GM19452 (cell line): ENCODE measurements around the gene GNS.
A peak's percentile ranks its signal among the peaks of the same experiment; 100 is the strongest.

ENCODE experiments used
- ATAC-seq: cut with Tn5 transposase; IDR thresholded peaks from one replicate; pipeline ENCODE4 v1.9.1; 2021; ENCODE audit not compliant: unreplicated experiment

Gene GNS

DNA sequence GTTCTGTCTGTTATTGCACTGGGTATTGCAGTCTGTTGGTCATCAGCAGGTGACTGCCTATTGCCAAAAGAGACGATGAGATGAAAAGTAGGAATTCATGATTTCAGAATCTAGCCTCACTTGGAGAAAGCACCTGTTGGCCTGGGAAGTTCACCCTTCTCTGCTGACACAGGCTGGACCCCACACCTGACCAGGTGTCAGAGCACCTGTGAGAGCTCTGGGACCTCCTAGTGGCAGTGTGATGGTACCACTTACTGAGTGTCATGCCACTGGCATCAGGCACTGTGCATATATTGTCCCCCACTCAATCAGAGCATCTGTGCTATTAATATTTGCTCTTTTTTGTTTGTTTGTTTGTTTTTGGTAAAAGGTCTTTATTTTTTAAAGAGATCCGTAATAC is 81.0 kb downstream of the GNS start:
- ATAC-seq: no peak

DNA sequence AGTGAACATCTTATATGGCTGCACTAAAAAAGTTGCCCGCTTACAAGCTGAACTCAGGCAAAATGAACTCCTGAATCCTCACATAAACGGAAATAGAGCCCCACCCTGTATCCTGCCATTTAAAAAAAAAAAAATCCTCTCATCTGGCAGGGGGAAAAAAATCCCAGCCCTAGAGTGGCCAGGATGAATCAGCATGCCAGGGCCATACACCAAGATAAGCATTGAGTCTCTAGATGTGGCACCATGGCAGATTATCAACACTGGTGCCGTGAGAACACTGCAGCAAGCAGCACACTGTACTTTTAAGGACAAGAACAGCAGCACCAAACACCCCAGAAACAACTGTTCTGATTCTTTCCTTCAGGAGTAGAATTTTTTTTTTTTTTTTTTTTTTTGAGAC is 83.4 kb downstream of the GNS start:
- ATAC-seq: no peak

DNA sequence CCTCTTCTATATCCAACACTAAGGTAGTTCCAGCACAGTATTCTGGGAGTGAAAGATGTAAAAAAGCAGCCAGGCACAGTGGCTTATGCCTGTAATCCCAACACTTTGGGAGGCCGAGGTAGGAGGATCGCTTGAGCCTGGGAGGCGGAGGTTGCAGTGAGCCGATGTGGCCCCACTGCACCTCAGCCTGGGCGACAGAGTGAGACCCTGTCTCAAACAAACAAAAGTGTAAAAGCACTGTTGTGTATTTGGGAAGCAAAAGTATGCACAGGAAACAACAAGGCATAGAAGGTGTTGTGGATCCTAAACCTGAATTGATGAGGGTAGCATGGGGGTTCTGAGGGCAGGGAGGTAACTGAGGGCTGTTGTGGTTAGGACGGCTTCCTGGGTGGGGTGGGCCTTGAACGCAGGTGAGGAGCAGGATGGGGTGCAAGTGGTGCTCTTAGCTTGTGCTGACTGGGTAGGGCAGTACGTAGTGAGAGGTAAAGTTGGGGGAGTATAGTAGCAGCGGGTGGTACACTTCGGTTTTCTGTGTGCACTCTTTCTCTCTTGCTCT is 84.8 kb downstream of the GNS start:
- ATAC-seq: no peak

DNA sequence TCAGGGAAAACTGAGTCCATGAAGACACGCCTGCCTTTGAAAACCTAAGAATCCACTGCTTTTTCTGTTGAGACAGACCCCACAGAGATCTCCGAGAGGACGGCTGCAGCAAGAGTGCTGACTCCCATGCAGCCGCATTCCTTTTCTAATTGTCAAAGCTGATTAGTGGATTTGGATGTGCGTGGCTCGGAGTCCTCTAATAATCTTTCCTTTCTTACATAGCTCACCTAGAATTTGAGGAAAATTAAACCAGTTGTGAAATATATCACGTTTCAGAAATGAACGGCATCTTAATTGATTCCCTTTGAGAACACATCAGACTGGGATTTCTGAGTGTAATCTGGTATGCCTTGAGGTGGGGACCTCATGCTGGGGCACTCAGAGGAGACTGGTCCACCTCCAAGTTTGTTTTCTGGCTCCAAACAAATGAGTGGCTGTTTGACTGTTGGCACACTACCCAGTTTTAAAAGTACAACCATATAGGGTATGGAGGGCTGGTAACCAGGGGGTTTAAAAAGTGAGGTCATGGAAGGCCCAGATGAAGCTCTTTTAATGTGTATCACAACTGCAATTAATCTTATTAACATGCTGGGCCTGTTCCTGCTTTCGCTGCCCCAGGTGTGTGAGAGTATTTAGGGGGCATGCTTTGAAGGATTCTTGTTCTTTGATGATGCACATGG is 85.6 kb downstream of the GNS start:
- ATAC-seq: no peak

DNA sequence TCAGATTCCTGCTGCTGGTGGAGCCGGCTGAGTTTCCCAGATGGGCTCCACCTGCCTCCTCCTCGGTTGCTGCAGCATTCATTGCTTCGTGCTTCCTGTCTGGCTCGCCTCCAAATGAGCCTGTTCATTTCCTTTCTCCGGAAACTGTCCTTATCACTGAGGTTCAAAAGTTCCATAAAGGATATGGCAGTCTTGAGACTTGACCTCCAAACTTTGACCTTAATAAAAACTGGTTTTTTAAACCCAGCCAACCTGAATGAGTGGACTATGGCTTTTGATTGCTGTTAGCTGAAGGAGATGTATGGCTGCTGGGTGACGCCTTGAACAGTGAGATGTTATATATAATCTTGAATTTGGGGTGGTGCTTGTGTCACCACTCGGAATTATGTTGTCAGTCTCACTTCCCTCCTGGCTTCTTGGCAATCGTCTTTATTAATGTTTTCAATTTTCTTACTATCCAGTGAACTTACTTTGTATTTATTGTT is 86.2 kb downstream of the GNS start:
- no peak for ATAC-seq

DNA sequence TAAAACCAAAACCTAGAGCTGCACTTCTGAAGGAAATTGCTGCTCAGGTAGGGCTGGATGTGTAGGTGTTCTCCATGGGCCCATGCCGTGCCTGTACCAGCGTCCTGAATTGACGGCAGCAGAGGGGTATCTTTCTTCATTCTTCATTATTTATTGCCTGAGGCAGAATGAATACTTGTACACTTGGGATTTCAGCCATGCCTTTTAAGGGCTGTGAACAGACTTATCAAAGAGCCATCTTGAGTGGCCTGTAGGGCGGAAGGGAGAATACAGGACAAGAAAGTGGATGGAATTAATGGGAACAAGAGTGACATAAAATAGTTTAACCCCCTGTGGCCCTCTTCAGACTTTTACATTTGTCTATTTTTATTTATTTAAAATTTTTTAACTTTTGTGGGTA is 87.5 kb downstream of the GNS start:
- no peak for ATAC-seq

DNA sequence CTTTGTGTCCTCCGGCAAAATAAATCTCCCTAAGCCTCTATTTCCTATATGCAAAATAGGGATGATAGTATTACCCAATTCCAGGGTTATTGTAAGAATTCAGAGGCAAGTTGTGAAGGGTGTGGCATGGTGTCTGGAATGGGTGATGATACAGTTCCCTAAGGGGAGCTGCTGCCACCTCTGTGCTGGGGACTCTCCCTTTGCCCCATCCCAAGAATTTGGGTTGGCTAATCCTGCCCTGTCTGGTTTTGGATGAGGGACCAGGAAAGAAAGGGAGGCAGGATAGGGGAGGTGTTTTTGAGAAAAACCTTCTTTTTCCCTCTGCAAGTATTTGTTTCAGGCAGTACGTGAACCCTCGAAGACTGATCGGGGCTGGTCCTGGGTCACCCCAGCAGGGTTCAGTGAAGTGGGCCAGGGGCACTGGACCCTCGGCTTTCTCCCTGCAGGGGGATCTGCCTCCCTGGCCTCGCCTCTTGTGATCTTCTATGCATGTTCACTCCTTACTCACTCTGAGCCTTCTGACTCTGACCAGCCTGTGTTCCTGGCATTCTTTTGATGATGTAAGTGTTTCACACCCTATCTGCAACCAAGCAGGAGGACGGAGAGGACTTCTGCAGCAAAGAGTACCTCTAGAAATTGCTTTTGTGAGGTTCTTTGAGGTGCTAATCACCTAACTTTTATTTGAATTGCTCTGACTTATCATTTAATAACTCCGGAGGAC is 88.1 kb downstream of the GNS start:
- ATAC-seq: no peak

DNA sequence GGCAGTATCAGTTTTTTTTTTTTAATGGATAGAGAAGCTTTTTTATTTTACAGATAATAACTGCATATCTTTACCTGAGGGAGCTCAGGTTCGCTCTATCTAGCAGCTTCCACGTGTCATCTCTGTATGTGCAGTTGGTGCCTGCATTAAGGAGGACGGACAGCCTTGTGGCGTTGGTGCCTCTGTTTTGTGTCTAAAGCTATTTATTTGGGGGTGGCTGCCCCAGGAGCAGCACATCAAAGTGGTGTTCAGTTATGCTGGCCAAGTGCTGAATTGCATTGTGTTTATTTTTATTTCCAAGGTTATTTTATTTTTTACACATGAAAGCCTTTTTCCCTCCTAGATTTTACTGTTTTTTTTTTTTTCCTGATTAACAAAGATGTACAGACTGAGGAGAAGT is 89.2 kb downstream of the GNS start:
- ATAC-seq: no peak

DNA sequence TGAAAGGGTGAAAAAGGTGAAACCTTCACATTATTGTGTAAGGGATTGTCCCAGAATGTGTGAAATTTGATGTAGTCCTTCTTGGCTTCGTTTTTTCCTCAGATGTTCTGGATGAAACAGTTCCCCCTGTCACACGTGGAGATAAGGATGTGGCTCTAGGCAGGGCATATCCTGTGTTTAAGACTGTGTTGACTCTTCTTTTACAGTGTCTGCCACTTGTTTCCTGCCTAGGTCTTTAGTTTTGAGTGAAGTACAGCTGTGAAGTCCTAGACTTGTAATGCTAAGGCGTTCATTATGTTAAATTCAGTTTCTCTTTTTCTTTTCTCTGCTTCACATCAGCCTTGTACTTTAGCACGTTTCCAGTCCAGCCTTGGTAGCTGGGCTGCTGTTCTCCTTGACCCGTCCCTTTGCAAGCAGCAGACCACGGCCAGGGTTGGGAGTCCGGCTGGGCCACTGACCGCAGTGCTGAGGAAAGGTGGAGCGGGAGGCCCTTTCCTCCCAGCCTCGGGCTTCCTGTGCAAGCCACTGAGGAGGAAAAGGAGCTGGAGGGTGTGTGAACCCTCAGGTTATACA is 89.8 kb downstream of the GNS start:
- peak; percentile 72 for ATAC-seq

DNA sequence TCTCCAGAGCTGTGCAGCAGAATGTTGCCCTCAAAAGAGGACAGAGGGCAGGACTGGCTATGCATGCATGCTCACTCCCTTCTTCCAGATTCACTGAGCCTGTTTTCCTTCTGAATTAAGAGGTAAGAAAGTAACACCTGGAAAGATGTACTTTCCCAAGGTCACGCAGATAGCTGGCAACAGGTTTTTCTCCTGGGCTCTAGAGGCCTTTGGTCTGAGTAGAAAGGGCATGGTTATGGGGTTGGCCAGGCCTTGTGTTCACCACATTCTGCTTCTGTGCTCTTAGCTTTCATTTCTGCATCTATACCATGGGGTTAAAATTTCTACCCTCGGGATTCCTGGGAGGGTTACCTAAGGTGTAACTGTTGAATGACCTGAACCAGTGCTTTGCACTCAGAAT is 91.4 kb downstream of the GNS start:
- no peak for ATAC-seq

DNA sequence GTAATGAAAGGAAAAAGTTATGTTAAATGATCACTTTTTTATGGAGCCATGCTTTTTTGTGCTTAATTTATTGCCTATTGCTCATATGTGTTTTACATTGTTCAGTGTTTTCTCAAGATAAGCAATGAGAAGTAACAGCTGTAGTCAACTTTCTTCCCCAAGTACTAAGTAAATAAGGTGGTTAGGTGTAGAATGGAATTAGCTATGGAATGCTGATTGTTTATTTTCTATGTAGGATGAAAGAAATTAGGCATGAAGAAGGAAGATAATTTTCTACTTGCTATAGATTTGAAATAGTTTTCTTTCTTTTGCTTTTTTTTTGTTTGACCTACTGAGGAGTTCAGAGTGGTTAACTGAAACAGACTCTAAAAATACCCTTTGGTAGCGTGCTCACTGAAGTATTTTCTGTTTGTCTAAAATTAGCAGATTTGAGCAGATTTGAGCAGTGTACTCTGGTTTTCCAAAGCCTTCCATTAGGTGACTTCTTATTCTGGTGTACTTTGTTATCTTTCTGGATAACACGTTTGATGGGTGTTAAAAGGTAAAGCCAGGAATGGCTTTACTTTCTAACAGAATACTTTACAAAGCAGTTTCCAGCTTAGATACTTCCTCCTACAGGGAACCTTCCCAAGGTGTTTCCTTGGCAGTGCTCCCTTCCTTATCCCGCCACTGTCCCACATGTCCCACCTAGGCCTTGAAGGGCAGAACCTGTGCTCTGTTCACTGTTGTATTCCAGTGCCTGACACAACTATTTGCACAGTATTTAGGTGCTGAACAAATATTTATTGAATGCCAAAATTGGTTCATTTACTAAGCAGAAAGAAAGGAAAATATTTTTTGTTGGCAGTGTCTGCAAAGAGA is 92.9 kb downstream of the GNS start:
- no peak for ATAC-seq

DNA sequence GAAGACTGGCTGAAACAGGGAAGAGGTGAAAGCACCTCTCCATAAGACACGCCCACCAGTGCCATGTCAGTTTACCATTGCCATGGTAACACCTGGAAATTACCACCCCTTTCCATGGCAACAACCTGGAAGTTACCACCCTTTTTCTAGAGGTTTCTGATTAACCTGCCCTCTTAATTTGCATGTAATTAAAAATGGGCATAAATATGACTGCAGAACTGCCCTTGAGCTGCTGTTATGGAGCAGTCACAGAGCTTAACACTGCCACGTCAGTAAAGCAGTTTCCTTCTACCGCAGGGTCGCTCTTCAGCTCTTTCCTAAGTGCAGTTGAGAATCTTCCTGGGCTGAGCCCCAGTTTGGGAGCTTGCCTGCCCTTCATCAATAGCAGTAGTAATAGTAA is 93.7 kb downstream of the GNS start:
- ATAC-seq: peak; percentile 40
